Measurements from ENCODE around the gene VIL1.

The VIL1 gene

DNA sequence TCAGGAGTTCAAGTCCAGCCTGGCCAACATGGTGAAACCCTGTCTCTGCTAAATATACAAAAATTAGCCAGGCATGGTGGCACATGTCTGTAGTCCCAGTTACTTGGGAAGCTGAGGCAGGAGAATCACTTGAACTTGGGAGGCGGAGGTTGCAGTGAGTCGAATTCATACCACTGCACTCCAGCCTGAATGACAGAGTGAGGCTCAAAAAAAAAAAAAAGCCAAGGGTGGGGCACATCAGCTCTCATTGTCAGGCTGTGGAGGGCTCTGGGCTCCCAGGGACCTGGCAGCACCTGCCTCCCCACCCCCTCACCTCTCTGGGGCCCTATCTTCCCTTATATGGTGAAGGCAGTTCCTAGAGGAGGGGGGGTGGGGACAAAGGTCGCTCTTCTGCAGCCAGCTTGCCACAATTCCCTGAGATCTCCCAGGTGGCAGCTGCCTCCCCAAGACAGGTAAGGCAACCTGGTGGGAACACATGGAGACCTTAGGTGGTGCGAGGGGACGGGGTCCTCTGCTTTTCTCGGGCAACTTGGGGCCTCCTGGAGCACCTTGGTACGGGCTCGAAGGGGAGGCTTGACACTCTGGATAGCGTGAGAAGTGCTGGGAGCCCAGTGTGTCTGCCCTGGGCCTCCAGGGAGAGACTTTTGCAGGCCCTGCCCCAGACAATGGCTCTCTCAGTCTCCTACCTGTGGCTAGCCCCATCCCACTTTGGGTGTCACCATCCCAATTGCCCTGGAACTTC is at the start of gene VIL1:
VIL1 (plus strand) TSS at position 407 of the 742 bp plus-strand sequence. CDS start 4,656 bp downstream, outside the sequence.
- DNase-seq: no peak

DNA sequence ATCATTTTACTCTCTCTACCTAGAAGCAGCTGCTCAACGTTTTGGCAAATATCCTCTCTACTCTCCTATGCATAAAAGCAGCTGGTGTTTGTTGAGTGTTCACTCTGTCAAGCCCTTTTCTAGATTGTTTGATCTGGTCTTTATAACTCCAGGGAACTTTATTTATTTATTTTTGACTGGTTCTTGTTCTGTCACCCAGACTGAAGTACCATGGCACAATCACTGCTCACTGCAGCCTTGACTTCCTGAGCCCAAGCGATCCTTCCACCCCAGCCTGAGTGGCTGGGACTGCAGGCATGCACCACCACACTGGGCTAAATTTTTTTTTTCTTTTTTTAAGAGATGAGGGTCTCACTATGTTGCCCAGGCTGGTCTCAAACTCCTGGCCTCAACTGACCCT is 49.6 kb upstream of the VIL1 start:
- DNase-seq: no peak

DNA sequence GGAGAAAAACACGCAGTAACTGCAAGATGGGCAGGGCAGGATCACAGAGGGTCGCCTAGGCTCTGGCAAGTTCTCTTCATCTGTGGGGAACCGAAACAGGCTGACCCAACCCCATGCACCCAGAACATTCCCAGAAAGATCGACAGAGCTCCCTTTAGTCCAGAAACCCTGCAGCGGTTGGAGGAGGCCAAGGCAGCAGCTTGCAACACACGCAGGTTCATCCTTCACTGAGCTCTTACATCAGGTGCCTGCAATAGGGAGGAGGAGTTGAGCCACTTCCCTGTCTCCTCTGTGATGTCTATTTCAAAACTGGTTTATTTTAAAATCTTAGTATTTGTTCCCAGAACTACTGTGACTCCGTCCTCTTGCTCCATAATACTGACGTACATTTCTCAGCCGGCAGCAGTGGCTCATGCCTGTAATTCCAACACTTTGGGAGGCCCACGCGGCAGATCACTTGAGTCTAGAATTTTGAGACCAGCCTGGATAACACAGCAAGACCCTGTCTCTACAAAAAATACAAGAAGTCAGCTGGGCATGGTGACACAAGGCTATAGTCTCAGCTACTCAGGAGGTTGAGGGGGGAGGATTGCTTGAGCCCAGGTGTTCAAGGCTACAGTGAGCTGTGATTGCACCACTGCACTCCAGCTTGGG is 48.4 kb upstream of the VIL1 start:
- no peak for DNase-seq

DNA sequence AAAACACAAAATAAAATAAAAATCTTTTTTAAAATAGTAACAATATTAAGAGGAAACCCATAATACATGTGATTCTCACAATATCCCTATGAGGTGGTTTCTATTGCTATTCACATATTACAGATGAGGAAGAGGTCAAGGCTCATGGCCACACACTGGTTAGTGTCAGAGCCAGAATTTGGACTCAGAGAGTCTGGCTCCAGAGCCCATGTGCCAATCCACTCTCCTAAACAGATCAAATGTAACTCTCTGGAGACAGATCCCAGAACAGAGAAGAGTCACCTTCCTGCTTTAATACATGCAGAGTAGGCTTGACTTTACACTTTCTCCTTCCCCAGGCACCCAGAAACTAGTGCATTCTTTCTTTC is 47.0 kb upstream of the VIL1 start:
- no peak for DNase-seq

DNA sequence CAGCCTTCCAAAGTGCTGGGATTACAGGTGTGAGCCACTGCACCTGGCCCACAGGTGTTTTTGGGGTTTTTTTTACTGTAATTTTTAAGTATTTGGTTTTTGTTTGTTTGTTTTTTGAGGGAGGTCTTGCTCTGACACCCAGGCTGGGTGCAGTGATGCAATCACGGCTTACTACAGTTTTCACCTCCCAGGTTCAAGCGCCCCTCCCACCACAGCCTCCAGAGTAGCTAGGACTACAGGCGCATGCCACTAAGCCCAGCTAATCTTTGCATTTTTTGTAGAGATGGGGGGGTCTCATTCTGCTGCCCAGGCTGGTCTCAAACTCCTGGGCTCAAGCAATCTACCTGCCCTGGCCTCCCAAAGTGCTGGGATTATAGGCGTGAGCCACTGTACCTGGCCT is 44.1 kb upstream of the VIL1 start:
- no peak for DNase-seq

DNA sequence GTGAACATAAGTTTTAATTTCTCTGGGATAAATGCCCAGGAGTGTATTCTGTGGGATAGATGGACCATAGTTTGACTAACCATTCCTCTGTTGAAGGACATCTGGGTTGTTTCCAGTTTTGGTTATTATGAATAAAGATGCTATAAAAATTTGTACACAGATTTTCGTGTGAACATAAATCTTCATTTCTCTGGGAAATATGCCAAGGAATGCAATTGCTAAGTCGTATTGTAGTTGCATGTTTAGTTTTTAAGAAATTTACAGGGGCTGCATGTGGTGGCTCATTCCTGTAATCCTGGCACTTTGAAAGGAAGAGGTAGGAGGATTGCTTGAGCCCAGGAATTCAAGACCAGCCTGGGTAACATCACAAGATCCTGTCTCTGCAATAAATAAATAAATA is 43.7 kb upstream of the VIL1 start:
- DNase-seq: no peak

DNA sequence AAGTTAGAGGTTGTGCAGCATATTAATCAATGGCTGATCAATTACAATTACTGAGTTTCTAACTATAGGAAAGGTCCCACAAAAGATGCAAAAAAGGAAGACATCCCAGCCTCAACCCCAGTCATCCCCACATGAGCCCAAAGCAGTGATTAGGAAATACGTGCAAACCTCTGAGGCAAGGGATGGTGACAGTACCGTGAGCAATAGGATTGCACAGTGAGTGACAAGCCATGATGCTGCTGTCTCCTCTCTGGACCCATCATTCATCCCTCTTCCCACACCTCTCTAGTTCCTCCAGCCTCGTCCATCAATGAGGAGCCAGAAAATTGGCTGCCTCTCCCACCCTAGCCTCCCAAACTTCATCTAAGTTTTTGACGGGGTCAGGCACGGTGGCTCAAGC is 40.9 kb upstream of the VIL1 start:
- no peak for DNase-seq

DNA sequence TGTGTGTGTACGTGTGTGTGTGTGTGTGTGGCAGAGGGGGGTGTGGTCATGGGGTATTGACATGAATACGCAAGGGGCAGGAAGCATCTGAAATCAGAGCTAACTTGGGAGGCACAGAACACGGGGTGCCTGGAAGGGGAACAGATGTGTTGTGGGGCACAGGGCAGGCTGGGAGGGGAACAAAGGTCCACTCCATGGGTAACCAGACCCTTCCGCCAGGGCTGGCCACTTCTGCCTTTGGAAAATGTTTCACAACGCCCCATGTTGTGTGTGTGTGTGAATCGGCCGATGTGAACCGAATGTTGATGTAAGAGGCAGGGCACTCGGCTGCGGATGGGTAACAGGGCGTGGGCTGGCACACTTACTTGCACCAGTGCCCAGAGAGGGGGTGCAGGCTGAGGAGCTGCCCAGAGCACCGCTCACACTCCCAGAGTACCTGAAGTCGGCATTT is 37.0 kb upstream of the VIL1 start, which contains the start of gene SLC11A1:
SLC11A1 (plus strand) TSS at position 358 of the 451 bp plus-strand sequence. CDS start 96 bp downstream, outside the sequence.
- DNase-seq: no peak

DNA sequence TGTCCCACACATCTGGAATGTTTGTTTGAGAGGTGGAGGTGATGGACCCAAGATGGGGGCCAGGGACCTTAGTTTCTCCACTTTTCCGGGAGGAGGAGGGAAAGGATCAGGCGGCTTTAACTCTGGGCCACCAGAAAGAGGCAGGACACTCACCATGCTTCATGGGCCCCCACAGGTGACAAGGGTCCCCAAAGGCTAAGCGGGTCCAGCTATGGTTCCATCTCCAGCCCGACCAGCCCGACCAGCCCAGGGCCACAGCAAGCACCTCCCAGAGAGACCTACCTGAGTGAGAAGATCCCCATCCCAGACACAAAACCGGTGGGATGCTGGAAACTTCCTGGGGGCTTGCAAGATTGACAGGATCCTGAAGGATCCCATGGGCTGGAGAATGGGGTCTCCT is 36.1 kb upstream of the VIL1 start:
- DNase-seq: no peak

DNA sequence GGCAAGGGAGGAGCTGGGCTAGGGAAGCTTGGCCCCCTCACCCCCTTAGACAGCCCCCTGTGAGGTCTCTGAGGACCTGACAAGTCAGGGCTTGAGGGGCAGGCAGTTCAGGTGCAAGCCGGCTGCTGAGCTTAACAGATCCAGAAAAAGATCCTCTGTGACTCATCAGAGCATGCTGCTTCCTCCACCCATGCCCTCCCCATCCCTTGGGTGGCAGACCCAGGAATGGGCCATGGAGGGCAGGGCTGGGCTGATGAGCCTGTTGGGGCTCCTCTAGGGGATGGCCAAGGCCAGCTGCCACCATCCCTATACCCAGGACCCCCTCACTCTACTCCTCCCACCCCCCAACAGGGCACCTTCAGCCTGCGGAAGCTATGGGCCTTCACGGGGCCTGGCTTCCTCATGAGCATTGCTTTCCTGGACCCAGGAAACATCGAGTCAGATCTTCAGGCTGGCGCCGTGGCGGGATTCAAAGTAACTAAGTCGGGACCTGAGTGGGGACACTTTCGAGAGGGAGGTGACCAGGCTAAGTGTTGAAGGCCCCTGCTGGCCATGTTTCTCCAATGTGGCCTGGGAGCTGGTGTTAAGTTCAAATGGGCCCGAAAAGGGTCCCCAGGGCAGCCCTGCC is 34.9 kb upstream of the VIL1 start:
- no peak for DNase-seq

DNA sequence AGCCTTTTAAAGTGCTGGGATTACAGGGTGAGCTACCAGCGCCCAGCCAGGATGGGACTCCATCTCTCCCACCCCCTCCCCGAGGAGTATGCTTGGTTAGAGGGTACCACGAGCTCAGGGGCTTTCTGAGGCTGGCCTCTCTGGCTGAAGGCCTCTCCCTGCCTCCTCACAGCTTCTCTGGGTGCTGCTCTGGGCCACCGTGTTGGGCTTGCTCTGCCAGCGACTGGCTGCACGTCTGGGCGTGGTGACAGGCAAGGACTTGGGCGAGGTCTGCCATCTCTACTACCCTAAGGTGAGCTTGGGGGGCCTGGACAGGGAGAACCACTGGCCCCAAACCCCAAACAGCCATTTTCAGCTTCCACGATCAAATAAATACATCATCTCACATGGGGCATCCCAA is 33.9 kb upstream of the VIL1 start:
- no peak for DNase-seq

DNA sequence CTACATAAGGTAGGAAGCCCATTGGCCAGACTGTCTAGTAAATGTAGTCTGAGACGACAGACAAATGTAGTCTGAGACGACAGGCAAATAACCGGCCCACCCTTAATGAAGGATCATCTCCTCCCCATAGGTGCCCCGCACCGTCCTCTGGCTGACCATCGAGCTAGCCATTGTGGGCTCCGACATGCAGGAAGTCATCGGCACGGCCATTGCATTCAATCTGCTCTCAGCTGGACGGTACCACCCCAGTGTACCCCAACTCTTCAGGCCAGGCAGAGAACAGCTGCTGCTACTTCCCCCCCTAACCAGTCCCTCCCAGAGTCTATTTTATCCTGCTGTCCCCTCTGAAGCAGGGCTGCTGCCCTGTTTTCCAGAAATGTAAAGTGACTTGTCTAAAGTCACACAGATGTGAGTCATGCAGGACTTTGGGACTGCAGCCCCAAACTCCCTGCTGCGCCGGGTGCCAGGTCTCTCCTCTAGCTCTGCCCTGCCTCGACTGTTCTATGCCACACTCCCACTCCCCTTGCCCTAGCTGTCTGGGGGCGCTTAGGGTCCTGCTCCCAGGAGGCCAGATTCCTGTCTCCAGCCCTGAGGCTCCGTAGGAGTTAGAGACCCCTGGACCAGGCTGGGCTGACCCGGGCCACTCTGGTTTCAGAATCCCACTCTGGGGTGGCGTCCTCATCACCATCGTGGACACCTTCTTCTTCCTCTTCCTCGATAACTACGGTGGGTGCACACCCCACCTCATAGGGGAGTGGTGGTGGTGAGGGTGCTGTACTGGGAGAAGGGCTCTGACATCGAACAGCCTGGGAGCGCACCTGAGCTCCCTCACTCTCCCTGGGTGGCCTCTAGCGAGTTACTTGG is 32.2 kb upstream of the VIL1 start:
- DNase-seq: no peak

DNA sequence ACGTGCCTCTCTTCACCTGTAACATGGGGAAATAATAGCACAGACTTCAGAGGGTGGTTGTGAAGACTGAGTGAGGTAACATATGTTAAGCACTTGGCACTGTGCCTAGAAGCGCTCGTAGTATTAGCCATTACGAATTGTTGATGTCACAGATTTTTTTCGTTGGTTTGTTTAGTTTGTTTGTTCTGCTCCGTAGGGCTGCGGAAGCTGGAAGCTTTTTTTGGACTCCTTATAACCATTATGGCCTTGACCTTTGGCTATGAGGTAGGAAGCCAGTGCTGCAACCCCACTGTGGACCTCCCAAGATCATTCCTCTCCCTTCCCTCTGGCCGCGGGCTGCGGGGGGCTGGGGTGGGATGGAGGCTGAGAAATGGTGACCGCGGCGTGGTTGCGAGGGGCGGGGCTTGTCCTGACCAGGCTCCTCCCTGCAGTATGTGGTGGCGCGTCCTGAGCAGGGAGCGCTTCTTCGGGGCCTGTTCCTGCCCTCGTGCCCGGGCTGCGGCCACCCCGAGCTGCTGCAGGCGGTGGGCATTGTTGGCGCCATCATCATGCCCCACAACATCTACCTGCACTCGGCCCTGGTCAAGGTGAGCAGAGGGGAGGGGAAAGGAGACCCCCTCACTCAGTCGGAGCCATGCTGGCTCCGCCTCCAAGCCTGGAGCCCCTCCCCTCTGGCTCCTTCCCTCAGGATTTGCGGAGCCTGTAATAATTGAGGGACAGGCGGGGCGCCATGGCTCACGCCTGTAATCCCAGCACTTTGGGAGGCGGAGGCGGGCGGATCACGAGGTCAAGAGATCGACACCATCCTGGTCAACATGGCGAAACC is 31.3 kb upstream of the VIL1 start:
- DNase-seq: peak; percentile 76

DNA sequence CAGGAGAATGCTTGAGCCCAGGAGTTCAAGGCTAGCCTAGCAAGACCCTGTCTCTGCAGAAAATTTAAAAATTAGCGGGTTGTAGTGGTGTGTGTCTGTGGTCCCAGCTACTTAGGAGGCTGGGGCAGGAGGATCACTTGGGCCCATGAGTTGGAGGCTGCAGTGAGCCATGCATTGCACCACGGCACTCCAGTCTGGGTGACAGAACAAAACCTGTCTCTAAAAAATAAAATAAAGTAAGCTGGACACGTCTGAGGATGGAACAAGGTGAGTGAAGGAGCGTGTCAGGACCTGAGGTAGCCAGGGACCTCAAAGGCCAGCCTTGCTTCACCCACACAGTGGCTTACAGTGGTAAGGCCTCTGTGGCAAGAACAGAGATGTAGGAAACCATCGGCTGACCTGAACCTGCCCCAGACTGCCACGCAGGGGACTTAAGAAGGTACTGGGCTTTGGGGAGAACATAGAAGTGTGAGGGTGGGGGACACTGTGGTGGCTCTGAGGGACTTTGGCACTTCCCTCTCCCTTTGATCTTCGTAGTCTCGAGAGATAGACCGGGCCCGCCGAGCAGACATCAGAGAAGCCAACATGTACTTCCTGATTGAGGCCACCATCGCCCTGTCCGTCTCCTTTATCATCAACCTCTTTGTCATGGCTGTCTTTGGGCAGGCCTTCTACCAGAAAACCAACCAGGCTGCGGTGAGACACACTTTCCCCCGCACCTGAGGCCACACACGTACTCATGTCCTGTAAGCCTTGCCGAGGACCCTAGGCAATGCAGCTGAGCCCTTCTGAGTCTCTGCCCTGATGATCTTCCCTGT is 29.4 kb upstream of the VIL1 start:
- no peak for DNase-seq

DNA sequence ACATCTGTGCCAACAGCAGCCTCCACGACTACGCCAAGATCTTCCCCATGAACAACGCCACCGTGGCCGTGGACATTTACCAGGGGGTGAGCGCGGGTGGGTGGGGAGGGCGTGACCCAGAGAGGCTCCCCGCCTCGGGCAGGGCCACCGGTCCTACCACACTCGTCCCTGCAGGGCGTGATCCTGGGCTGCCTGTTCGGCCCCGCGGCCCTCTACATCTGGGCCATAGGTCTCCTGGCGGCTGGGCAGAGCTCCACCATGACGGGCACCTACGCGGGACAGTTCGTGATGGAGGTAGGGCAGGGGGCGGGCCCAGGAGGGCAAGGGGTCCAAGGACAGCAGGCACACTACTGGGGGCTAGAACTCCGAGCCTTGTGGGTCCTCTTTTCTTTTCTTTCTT is 27.7 kb upstream of the VIL1 start:
- DNase-seq: no peak

DNA sequence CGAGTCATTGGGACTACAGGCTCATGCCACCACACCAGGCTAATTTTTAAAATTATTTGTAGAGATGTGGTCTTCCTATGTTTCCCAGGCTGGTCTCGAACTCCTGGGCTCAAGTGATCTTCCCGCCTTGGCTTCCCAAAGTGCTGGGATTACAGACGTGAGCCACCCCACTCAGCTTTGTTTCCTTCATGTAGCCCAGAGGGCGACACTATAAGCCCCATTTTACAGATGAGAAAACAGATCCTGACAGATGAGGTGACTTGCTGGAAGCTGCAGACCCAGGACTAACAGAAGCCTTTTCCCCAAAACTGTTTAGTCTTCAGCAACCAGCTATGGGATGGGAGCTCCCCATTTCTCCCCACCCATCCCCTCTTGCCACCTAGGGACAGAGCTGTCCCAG is 26.5 kb upstream of the VIL1 start:
- DNase-seq: no peak

DNA sequence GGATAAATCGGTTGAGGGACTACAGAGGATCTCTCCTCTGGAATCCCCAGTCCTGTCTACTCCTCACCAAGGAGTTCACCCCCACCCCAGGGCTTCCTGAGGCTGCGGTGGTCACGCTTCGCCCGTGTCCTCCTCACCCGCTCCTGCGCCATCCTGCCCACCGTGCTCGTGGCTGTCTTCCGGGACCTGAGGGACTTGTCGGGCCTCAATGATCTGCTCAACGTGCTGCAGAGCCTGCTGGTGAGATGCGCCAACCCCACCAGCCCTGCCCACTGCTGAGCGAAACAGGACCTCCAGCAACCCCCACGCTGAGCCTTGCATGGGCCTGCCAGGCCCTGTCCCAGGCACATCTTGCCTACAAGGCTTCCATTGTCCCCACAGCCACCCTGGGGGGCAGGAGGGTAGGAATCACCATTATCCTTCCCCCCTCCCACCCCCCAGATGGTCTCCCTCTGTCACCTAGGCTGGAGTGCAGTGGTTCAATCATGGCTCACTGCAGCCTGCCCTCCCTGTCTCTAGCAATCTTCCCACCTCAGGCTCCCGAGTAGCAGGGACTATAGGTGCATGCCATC is 25.9 kb upstream of the VIL1 start:
- no peak for DNase-seq

DNA sequence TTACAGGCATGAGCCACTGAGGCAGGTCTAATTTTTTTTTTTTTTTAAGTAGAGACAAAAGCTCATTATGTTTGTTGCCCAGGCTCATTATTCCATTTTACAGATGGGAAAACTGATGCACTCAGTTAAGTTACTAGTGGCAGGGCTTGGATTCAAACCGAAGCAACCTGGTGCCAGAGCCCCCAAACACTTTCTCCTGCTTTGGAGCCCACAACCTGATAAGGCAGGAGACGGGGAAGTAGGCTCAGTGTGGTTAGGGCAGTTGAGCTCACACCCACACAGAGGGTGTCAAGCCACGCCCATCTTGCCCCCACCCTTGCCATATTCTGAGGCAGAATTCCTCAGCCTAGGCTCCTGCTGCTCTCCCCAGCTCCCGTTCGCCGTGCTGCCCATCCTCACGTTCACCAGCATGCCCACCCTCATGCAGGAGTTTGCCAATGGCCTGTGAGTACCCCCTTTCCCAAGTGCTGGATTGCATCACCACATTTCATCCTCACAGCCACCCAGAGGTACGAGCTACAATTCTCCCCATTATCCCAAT is 25.1 kb upstream of the VIL1 start:
- no peak for DNase-seq

DNA sequence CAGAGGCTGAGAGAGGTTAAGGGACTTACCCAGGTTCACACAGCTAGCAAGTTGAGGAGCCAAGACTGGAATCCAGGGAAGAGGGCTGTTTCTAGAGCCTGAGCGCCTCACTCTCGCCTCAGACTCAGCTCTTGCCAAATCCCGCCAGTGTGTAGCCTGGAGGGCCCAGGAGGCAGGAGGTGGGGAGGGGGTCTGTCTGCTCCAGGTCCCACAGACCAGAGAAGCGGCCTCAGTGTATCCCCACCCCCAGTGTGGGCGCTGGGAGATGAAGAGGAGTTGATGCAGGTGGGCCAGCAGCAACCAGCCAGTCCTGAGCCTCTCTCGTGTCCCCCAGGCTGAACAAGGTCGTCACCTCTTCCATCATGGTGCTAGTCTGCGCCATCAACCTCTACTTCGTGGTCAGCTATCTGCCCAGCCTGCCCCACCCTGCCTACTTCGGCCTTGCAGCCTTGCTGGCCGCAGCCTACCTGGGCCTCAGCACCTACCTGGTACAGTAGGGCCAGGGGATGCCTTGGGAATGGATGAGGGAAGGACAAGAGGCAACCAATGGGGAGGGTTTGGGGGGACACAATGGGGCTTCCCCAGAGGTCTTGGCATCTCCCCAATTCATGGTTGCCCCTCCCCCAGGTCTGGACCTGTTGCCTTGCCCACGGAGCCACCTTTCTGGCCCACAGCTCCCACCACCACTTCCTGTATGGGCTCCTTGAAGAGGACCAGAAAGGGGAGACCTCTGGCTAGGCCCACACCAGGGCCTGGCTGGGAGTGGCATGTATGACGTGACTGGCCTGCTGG is 24.4 kb upstream of the VIL1 start:
- DNase-seq: no peak

DNA sequence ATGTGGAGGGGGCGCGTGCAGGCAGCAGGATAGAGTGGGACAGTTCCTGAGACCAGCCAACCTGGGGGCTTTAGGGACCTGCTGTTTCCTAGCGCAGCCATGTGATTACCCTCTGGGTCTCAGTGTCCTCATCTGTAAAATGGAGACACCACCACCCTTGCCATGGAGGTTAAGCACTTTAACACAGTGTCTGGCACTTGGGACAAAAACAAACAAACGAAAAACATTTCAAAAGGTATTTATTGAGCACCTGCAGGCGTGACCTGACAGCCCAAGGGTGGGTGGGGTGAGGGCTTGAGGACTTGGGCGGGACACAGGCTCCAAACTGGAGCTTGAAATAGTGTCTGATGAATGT is 23.9 kb upstream of the VIL1 start:
- no peak for DNase-seq
